Measurements from ENCODE around the gene SLC16A10.
A peak's percentile ranks its signal among the peaks of the same experiment; 100 is the strongest.

The SLC16A10 gene

GRCh38 chr6:111192911-111193555, 105.7 kb downstream of the SLC16A10 start:
- Mint-ChIP-seq H3K9me3 (peaks cover 17% of the 10 kb centered on the region), H3K4me1 (no peaks in the 10 kb centered on the region), H3K27me3 (ENCODE audit: low read depth) (peaks cover 4% of the 10 kb centered on the region), H3K36me3 (ENCODE audit: low read depth) (peaks cover 22% of the 10 kb centered on the region), H3K27ac (no peak overlapping the region), H3K4me3 (no peak overlapping the region)
- no peak for TF ChIP-seq CTCF (IDR thresholded peaks at IDR 0.05; ENCODE audit: unreplicated experiment in 3 of 3)

- Mint-ChIP-seq H3K4me3 (no peak overlapping the region), H3K9me3 (peaks cover 10% of the 10 kb centered on the region), H3K4me1 (peaks cover 11% of the 10 kb centered on the region), H3K36me3 (ENCODE audit: low read depth) (peaks cover 12% of the 10 kb centered on the region), H3K27ac (no peak overlapping the region), H3K27me3 (ENCODE audit: low read depth) (peaks cover 4% of the 10 kb centered on the region)
- TF ChIP-seq CTCF (IDR thresholded peaks at IDR 0.05; ENCODE audit: unreplicated experiment in 3 of 3), result no peak
Observed at GRCh38 chr6:111195656-111196055, 108.4 kb downstream of the SLC16A10 start.

- H3K4me3 Mint-ChIP-seq, result no peak overlapping the region
Observed at GRCh38 chr6:111198841-111199240, 111.5 kb downstream of the SLC16A10 start.

GRCh38 chr6:111199935-111200334, 112.6 kb downstream of the SLC16A10 start:
- H3K27ac Mint-ChIP-seq, result peak overlapping the region; percentile 81 to 95 (median 92)
- no peaks in the 10 kb centered on the region for H3K9me3 Mint-ChIP-seq
- H3K4me3 Mint-ChIP-seq, result peak overlapping the region in 1 of 3 experiments; percentile 13
- H3K27me3 Mint-ChIP-seq (ENCODE audit: low read depth), result no peaks in the 10 kb centered on the region
- H3K4me1 Mint-ChIP-seq, result peaks cover 19% of the 10 kb centered on the region
- TF ChIP-seq CTCF (IDR thresholded peaks at IDR 0.05; ENCODE audit: unreplicated experiment in 3 of 3), result no peak
- H3K36me3 Mint-ChIP-seq (ENCODE audit: low read depth), result no peaks in the 10 kb centered on the region

More at GRCh38 chr6:111198841-111199240, 111.5 kb downstream of the SLC16A10 start:
- H3K4me1 Mint-ChIP-seq, result peaks cover 19% of the 10 kb centered on the region
- H3K9me3 Mint-ChIP-seq, result no peaks in the 10 kb centered on the region
- H3K27ac Mint-ChIP-seq, result peak overlapping the region in 1 of 3 experiments; percentile 83
- no peak for TF ChIP-seq CTCF (IDR thresholded peaks at IDR 0.05; ENCODE audit: unreplicated experiment in 3 of 3)
- no peaks in the 10 kb centered on the region for H3K36me3 Mint-ChIP-seq (ENCODE audit: low read depth)
- H3K27me3 Mint-ChIP-seq (ENCODE audit: low read depth), result no peaks in the 10 kb centered on the region

GRCh38 chr6:111200350-111201243, 113.3 kb downstream of the SLC16A10 start:
- peaks cover 19% of the 10 kb centered on the region for H3K4me1 Mint-ChIP-seq
- no peaks in the 10 kb centered on the region for H3K36me3 Mint-ChIP-seq (ENCODE audit: low read depth)

More at GRCh38 chr6:111200350-111201243, 113.3 kb downstream of the SLC16A10 start:
- TF ChIP-seq CTCF (IDR thresholded peaks at IDR 0.05; ENCODE audit: unreplicated experiment in 3 of 3), result no peak
- peak overlapping the region; percentile 81 to 95 (median 92) for H3K27ac Mint-ChIP-seq
- H3K9me3 Mint-ChIP-seq, result no peaks in the 10 kb centered on the region
- H3K4me3 Mint-ChIP-seq, result peak overlapping the region in 1 of 3 experiments; percentile 6
- no peaks in the 10 kb centered on the region for H3K27me3 Mint-ChIP-seq (ENCODE audit: low read depth)

All from nephron (organoid).